ENCODE data around the gene CORO2A. TPM values are rescaled to one million over a fixed set of nuclear protein-coding genes. Genes with fewer than 3 reads are reported as not detected.

The CORO2A gene
- total and polyA plus RNA-seq, 2 of the 13 experiments (the other 11 are each of a cell fraction or from before 2014, with no cell fraction given): 14.4 to 15.3 TPM

DNA sequence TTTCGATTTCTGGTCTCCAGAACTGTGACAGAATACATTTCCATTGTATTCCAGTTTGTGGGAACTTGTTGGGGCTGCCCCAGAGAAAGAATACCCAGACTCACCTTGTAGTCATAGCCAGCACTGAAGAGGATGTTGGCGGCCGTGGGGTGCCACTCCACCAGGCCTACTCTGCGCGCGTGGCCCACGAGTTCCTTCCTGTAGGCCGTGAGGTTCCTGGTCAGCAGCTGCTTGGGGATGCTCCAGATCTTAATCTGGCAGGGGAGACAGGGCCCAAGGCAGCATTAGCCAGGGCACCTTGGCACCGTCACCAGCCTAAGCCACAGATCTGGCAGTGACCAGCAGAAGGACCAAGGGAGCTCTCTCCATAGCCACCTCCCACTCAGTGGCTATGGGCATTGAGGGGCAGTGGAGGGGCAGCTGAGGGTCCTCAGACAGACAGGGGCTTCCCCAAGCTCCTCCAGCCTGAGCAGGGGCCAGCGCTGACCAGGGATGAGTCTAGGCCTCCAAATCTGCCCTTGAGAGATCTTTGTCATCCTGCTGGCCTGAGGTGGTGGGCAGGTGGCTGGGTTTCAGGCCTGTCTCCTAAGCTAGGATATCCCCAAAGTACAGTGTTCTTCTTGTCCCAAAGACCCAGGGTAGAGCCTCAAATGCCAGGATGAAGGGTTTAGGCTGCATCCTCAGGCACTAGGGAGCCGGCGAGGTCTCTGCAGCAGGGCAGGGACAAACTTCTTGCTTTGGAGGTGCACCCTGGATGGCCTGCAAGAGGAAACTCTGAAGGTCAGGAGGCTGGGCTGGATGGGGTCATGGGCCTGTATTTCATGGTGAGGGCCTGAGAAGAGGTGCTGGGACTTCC lies 57.5 kb downstream of the CORO2A start:
- Histone ChIP-seq H3K27ac (ENCODE audit: extremely low read length, insufficient read depth, low read length) (no peak overlapping the region), H3K4me3 (replicated peaks in 1 of 3; ENCODE audit: insufficient read depth in 1 of 3, low read depth in 2 of 3, low read length in 3 of 3) (no peak overlapping the region), H4K20me1 (ENCODE audit: insufficient read depth, low read length) (no peaks in the 10 kb centered on the region), H3K36me3 (replicated peaks in 1 of 2; ENCODE audit: control insufficient read depth in 1 of 2, insufficient read depth in 2 of 2, low read length in 2 of 2) (peaks cover 11 to 58% of the 10 kb centered on the region in 2 experiments; a peak in 4 of 5 replicates), H3K4me2 (ENCODE audit: low read depth, low read length) (no peak overlapping the region), H3K9ac (ENCODE audit: insufficient read depth, low read depth, low read length) (no peak overlapping the region), H3K4me1 (ENCODE audit: insufficient read depth, low read length) (no peaks in the 10 kb centered on the region), H3K27me3 (ENCODE audit: control insufficient read depth in 1 of 2, insufficient read depth in 2 of 2, low read length in 2 of 2) (no peaks in the 10 kb centered on the region), H2AFZ (ENCODE audit: low read length) (no peak overlapping the region), H3K9me3 (ENCODE audit: low read length) (no peaks in the 10 kb centered on the region), H3K79me2 (ENCODE audit: insufficient read depth, low read length) (no peaks in the 10 kb centered on the region)
- TF ChIP-seq ZNF530 (CRISPR knock-in tag; IDR thresholded peaks at IDR 0.05; ENCODE audit: low read depth): no peak
- no peak for TF ChIP-seq NFE2L2 (IDR thresholded peaks at IDR 0.05; ENCODE audit: low read length)
- TF ChIP-seq, protein P1, sequence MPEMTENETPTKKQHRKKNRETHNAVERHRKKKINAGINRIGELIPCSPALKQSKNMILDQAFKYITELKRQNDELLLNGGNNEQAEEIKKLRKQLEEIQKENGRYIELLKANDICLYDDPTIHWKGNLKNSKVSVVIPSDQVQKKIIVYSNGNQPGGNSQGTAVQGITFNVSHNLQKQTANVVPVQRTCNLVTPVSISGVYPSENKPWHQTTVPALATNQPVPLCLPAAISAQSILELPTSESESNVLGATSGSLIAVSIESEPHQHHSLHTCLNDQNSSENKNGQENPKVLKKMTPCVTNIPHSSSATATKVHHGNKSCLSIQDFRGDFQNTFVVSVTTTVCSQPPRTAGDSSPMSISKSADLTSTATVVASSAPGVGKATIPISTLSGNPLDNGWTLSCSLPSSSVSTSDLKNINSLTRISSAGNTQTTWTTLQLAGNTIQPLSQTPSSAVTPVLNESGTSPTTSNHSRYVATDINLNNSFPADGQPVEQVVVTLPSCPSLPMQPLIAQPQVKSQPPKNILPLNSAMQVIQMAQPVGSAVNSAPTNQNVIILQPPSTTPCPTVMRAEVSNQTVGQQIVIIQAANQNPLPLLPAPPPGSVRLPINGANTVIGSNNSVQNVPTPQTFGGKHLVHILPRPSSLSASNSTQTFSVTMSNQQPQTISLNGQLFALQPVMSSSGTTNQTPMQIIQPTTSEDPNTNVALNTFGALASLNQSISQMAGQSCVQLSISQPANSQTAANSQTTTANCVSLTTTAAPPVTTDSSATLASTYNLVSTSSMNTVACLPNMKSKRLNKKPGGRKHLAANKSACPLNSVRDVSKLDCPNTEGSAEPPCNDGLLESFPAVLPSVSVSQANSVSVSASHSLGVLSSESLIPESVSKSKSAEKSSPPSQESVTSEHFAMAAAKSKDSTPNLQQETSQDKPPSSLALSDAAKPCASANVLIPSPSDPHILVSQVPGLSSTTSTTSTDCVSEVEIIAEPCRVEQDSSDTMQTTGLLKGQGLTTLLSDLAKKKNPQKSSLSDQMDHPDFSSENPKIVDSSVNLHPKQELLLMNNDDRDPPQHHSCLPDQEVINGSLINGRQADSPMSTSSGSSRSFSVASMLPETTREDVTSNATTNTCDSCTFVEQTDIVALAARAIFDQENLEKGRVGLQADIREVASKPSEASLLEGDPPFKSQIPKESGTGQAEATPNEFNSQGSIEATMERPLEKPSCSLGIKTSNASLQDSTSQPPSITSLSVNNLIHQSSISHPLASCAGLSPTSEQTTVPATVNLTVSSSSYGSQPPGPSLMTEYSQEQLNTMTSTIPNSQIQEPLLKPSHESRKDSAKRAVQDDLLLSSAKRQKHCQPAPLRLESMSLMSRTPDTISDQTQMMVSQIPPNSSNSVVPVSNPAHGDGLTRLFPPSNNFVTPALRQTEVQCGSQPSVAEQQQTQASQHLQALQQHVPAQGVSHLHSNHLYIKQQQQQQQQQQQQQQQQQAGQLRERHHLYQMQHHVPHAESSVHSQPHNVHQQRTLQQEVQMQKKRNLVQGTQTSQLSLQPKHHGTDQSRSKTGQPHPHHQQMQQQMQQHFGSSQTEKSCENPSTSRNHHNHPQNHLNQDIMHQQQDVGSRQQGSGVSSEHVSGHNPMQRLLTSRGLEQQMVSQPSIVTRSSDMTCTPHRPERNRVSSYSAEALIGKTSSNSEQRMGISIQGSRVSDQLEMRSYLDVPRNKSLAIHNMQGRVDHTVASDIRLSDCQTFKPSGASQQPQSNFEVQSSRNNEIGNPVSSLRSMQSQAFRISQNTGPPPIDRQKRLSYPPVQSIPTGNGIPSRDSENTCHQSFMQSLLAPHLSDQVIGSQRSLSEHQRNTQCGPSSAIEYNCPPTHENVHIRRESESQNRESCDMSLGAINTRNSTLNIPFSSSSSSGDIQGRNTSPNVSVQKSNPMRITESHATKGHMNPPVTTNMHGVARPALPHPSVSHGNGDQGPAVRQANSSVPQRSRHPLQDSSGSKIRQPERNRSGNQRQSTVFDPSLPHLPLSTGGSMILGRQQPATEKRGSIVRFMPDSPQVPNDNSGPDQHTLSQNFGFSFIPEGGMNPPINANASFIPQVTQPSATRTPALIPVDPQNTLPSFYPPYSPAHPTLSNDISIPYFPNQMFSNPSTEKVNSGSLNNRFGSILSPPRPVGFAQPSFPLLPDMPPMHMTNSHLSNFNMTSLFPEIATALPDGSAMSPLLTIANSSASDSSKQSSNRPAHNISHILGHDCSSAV (CRISPR knock-in tag; IDR thresholded peaks at IDR 0.05; ENCODE audit: borderline replicate concordance): no peak
- TF ChIP-seq AHDC1 (CRISPR knock-in tag; IDR thresholded peaks at IDR 0.05; ENCODE audit: borderline replicate concordance): no peak
- intact Hi-C loops (cut with micrococcal nuclease; ENCODE audit: unreplicated experiment): no loop called here
- 91% methylated on average over 9 of the region's 12 CpGs for WGBS (ENCODE audit: low lambda C conversion rate)
- CTCF ChIA-PET (ENCODE audit: low intra/inter-chr PET ratio, low total read pairs): no interaction called here
- no peak for FAIRE-seq
- ATAC-seq: no peak
- POLR2A ChIA-PET: no interaction called here
- in situ Hi-C loops (cut with HindIII; ENCODE audit: extremely low pct_ligation_motif_present, low pct_unique_long_range_greater_than_20kb): no loop called here
- BruUV-seq (replicated peaks): no TSS peak
- no peak for DNase-seq (ENCODE audit: low spot score)

Data from HepG2 (cell line).